Stimulated activated CD8-positive, alpha-beta memory T cell treated with anti-CD3 and anti-CD28 coated beads, Interleukin-7, amount 100 ng/mL, for 4 hours (primary cell): ENCODE results near the gene CCR9.

Experiments used
- DNase-seq, 2 donors: peaks; one replicate each; pipeline ENCODE4 v3.0.0-alpha.2; 2020; ENCODE audit warnings: low read depth in 2 of 2

Gene CCR9

GRCh38 chr3:45936261-45936660 is 49.9 kb downstream of the CCR9 start:
- no peak for DNase-seq

- no peak for DNase-seq
These were observed 51.1 kb downstream of the CCR9 start for GRCh38 chr3:45937206-45938042.

GRCh38 chr3:45938043-45938435 is 51.7 kb downstream of the CCR9 start:
- no peak for DNase-seq

GRCh38 chr3:45938864-45939263 is 52.5 kb downstream of the CCR9 start:
- peak; percentile 79 to 83 for DNase-seq

GRCh38 chr3:45939341-45939771 is 53.0 kb downstream of the CCR9 start:
- DNase-seq: no peak

- no peak for DNase-seq
These were observed 53.8 kb downstream of the CCR9 start for GRCh38 chr3:45940004-45940780.

- DNase-seq: no peak
These were observed 54.5 kb downstream of the CCR9 start for GRCh38 chr3:45940781-45941365.

GRCh38 chr3:45942051-45942825 is 55.9 kb downstream of the CCR9 start:
- DNase-seq: no peak

GRCh38 chr3:45943207-45943846 is 57.0 kb downstream of the CCR9 start, which contains the start of gene CXCR6:
Gene CXCR6 (plus strand): TSS chr3:45943464. CDS start chr3:45946482, 3,018 bp downstream.
- peak; percentile 36 to 50 for DNase-seq

GRCh38 chr3:45944830-45945620 is 58.7 kb downstream of the CCR9 start:
- DNase-seq: no peak

GRCh38 chr3:45946307-45946706 is 60.0 kb downstream of the CCR9 start:
- DNase-seq: no peak

- no peak for DNase-seq
These were observed 60.5 kb downstream of the CCR9 start for GRCh38 chr3:45946875-45947274.

- no peak for DNase-seq
These were observed 61.0 kb downstream of the CCR9 start for GRCh38 chr3:45947361-45947760.

GRCh38 chr3:45948311-45948781 is 62.0 kb downstream of the CCR9 start:
- DNase-seq: no peak

- no peak for DNase-seq
These were observed 62.5 kb downstream of the CCR9 start for GRCh38 chr3:45948881-45949280.

- DNase-seq: no peak
These were observed 63.1 kb downstream of the CCR9 start for GRCh38 chr3:45949432-45949831.

- no peak for DNase-seq
These were observed 63.8 kb downstream of the CCR9 start for GRCh38 chr3:45950131-45950530.

- DNase-seq: peak; percentile 48 to 56
These were observed 64.6 kb downstream of the CCR9 start for GRCh38 chr3:45950686-45951600.

- no peak for DNase-seq
These were observed 65.6 kb downstream of the CCR9 start for GRCh38 chr3:45951946-45952345.
